ENCODE measurements around the gene ST7.

The ST7 gene

DNA sequence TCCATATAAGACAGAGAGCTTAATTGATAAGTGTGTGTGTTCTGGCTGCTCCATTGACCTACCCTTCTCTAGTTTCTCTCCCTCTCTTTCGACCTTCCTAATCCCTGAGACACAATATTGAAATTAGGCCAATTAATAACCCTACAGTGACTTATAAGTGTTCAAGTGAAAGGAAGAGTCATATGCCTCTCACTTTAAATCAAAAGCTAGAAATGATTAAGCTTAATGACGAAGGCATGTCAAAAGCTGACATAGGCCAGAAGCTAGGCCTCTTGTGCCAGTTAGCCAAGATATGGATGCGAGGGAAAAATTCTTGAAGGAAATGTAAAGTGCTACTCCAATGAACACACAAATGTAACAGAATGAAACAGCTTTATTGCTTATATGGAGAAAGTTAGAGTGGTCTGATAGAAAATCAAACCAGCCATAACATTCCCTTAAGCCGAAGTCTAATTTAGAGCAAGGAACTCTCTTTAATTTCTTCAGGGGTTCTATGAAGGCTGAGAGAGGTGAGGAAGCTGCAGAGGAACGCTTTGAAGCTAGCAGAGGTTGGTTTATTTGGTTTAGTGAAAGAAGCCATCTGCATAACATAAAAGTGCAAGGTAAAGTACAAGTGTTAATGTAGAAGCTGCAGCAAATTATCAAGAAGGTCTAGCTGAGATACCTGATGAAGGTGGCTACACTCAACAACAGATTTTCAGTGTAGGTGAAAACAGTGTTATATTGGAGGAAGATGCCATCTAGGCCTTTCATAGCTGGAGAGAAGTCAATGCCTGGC lies 53.8 kb downstream of the ST7 start:
- in situ Hi-C loops (cut with HindIII; ENCODE audit: low sequenced_read_pairs): no loop called here
- DNase-seq (ENCODE audit: low read depth): no peak
- TF ChIP-seq, protein P1, sequence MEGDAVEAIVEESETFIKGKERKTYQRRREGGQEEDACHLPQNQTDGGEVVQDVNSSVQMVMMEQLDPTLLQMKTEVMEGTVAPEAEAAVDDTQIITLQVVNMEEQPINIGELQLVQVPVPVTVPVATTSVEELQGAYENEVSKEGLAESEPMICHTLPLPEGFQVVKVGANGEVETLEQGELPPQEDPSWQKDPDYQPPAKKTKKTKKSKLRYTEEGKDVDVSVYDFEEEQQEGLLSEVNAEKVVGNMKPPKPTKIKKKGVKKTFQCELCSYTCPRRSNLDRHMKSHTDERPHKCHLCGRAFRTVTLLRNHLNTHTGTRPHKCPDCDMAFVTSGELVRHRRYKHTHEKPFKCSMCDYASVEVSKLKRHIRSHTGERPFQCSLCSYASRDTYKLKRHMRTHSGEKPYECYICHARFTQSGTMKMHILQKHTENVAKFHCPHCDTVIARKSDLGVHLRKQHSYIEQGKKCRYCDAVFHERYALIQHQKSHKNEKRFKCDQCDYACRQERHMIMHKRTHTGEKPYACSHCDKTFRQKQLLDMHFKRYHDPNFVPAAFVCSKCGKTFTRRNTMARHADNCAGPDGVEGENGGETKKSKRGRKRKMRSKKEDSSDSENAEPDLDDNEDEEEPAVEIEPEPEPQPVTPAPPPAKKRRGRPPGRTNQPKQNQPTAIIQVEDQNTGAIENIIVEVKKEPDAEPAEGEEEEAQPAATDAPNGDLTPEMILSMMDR (IDR thresholded peaks at IDR 0.05; ENCODE audit: low read depth, low read length, missing control alignments): no peak
- no peak overlapping the region for H3K4me3 ChIP-seq (ENCODE audit: low read depth, low read length)

GRCh38 chr7:117008118-117008885 lies 55.0 kb downstream of the ST7 start:
- in situ Hi-C loops (cut with HindIII; ENCODE audit: low sequenced_read_pairs): no loop called here
- TF ChIP-seq, protein P1 (IDR thresholded peaks at IDR 0.05; ENCODE audit: low read depth, low read length, missing control alignments): no peak
- DNase-seq (ENCODE audit: low read depth): no peak
- H3K4me3 ChIP-seq (ENCODE audit: low read depth, low read length): no peak overlapping the region

GRCh38 chr7:117008886-117009531 lies 55.7 kb downstream of the ST7 start:
- in situ Hi-C loops (cut with HindIII; ENCODE audit: low sequenced_read_pairs): no loop called here
- TF ChIP-seq, protein P1 (IDR thresholded peaks at IDR 0.05; ENCODE audit: low read depth, low read length, missing control alignments): no peak
- no peak overlapping the region for H3K4me3 ChIP-seq (ENCODE audit: low read depth, low read length)
- DNase-seq (ENCODE audit: low read depth): peak; percentile 72

DNA sequence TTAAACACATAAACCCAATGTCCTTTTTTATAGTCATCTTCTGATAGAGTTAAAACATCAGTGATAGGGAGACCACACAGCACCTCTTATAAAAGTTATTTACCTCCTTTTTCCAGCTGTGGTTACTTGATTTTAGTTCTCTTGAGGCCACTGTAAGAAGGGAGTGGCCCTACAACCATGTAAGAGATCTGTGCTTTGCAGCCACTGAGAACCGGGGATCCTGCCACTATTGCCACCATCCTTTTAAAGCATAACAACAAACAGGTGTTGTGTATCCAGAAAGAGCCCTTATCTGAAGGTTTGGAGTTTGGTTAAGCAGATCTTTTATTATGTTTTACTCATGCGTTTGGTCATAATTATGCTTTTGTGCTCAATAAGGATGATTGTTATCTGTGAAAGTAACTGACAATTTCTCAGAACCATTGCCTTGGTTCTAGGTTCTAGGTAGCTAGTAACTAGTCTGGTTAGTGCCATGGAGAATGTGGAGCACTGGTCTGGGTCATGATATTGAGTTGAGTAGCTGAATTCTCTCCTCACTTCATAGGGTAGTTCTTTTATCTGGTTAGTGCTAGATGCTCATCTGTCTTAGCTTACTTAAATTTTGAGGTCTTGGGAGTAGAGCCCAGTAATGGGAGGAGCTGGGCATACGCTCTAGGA lies 56.5 kb downstream of the ST7 start:
- no peak for DNase-seq (ENCODE audit: low read depth)
- in situ Hi-C loops (cut with HindIII; ENCODE audit: low sequenced_read_pairs): no loop called here
- H3K4me3 ChIP-seq (ENCODE audit: low read depth, low read length): no peak overlapping the region
- TF ChIP-seq, protein P1 (IDR thresholded peaks at IDR 0.05; ENCODE audit: low read depth, low read length, missing control alignments): no peak

GRCh38 chr7:117010375-117011133 lies 57.3 kb downstream of the ST7 start:
- in situ Hi-C loops (cut with HindIII; ENCODE audit: low sequenced_read_pairs): no loop called here
- DNase-seq (ENCODE audit: low read depth): no peak
- TF ChIP-seq, protein P1 (IDR thresholded peaks at IDR 0.05; ENCODE audit: low read depth, low read length, missing control alignments): no peak
- H3K4me3 ChIP-seq (ENCODE audit: low read depth, low read length): no peak overlapping the region
